DMS114 treated with DMSO at 0.1 percent for 48 hours (cell line): Measurements from ENCODE around the gene NIN.

Experiments
- DNase-seq: peaks from one replicate; lab custom pipeline; 2025; ENCODE audit not compliant: unreplicated experiment; lab: John Stamatoyannopoulos, UW

The NIN gene

GRCh38 chr14:50762931-50763300 is 68.0 kb downstream of the NIN start:
- no peak for DNase-seq

GRCh38 chr14:50762001-50762930 is 68.7 kb downstream of the NIN start:
- DNase-seq, result no peak

GRCh38 chr14:50759800-50760543 is 71.0 kb downstream of the NIN start:
- no peak for DNase-seq

GRCh38 chr14:50758945-50759344 is 72.0 kb downstream of the NIN start:
- DNase-seq, result no peak

- DNase-seq, result no peak
These were observed 72.7 kb downstream of the NIN start for GRCh38 chr14:50758305-50758704.

- no peak for DNase-seq
These were observed 73.3 kb downstream of the NIN start for GRCh38 chr14:50757702-50758101.

- DNase-seq, result no peak
These were observed 74.7 kb downstream of the NIN start for GRCh38 chr14:50756300-50756699.

GRCh38 chr14:50750323-50750722 is 80.6 kb downstream of the NIN start:
- no peak for DNase-seq

- no peak for DNase-seq
These were observed 85.4 kb downstream of the NIN start for GRCh38 chr14:50745401-50746058.

- no peak for DNase-seq
These were observed 86.7 kb downstream of the NIN start for GRCh38 chr14:50744231-50744630.

- DNase-seq, result no peak
These were observed 89.4 kb downstream of the NIN start for GRCh38 chr14:50741567-50741966.

GRCh38 chr14:50740856-50741255 is 90.1 kb downstream of the NIN start:
- DNase-seq, result no peak

- DNase-seq, result no peak
These were observed 91.8 kb downstream of the NIN start for GRCh38 chr14:50739186-50739585.

- no peak for DNase-seq
These were observed 94.0 kb downstream of the NIN start for GRCh38 chr14:50736932-50737419.

- no peak for DNase-seq
These were observed 95.8 kb downstream of the NIN start for GRCh38 chr14:50734950-50735695.

GRCh38 chr14:50733494-50733893 is 97.5 kb downstream of the NIN start:
- no peak for DNase-seq

GRCh38 chr14:50728836-50729235 is 102.1 kb downstream of the NIN start:
- no peak for DNase-seq

- no peak for DNase-seq
These were observed 104.4 kb downstream of the NIN start for GRCh38 chr14:50726372-50727107.

- DNase-seq, result no peak
These were observed 105.2 kb downstream of the NIN start for GRCh38 chr14:50725761-50726160.
